LHCN-M2 (cell line): ENCODE measurements around the gene CLDN7. TPM values are rescaled to one million over a fixed set of nuclear protein-coding genes. Genes with fewer than 3 reads are reported as not detected.

ENCODE experiments used
- DNase-seq: peaks from one replicate; pipeline ENCODE4 v3.0.0-alpha.2; 2012; ENCODE audit warnings: low read depth
- total RNA-seq: library from RNA; depleted of rRNA; stranded (reverse); fragments of >200 nt; gene quantifications from 2 replicates; pipeline ENCODE4 v1.2.3, GENCODE V29; 2014

Gene CLDN7
- total RNA-seq, 1 experiment from 2014 or later: not detected

- no peak for DNase-seq
Measured at GRCh38 chr17:7289256-7290032, 27.2 kb upstream of the CLDN7 start.

- no peak for DNase-seq
Measured at GRCh38 chr17:7285679-7286078, 23.4 kb upstream of the CLDN7 start.

GRCh38 chr17:7284911-7285310, 22.6 kb upstream of the CLDN7 start:
- DNase-seq: no peak

- no peak for DNase-seq
Measured at GRCh38 chr17:7283471-7284216, 21.4 kb upstream of the CLDN7 start.

GRCh38 chr17:7282752-7283321, 20.6 kb upstream of the CLDN7 start:
- DNase-seq: no peak

- no peak for DNase-seq
Measured at GRCh38 chr17:7281953-7282751, 19.9 kb upstream of the CLDN7 start.

GRCh38 chr17:7281074-7281952, 19.0 kb upstream of the CLDN7 start, which contains the start of gene SLC2A4:
Gene SLC2A4 (plus strand): TSS chr17:7281718. CDS start chr17:7281935, 217 bp downstream.
- DNase-seq: peak; percentile 91

GRCh38 chr17:7280519-7281073, 18.3 kb upstream of the CLDN7 start:
- DNase-seq: peak; percentile 75

- no peak for DNase-seq
Measured at GRCh38 chr17:7279448-7279847, 17.2 kb upstream of the CLDN7 start.

- DNase-seq: peak; percentile 19
Measured at GRCh38 chr17:7266784-7267183, 4.5 kb upstream of the CLDN7 start.

GRCh38 chr17:7263801-7264078, 1.5 kb upstream of the CLDN7 start:
- DNase-seq: no peak

GRCh38 chr17:7262935-7263800, 890 bp upstream of the CLDN7 start:
- no peak for DNase-seq

GRCh38 chr17:7261379-7262191, 693 bp downstream of the CLDN7 start:
- DNase-seq: no peak

GRCh38 chr17:7260651-7261378, 1.5 kb downstream of the CLDN7 start:
- DNase-seq: no peak

GRCh38 chr17:7260151-7260550, 2.1 kb downstream of the CLDN7 start:
- DNase-seq: no peak

GRCh38 chr17:7259555-7259889, 2.8 kb downstream of the CLDN7 start:
- DNase-seq: no peak

- peak; percentile 46 for DNase-seq
Measured at GRCh38 chr17:7258731-7259554, 3.3 kb downstream of the CLDN7 start.
